HG02840 (cell line): Measurements from ENCODE around the gene MSI1.
"Not testable (repeated sequence)": the region's sequence is repeated elsewhere in the genome, so short reads cannot be mapped to it uniquely, and the experiment has no call there.

Experiments
- ATAC-seq: cut with Tn5 transposase; IDR thresholded peaks from one replicate; pipeline ENCODE4 v1.9.1; 2021; ENCODE audit warnings: mild to moderate bottlenecking, moderate library complexity, moderate number of reproducible peaks; ENCODE audit not compliant: unreplicated experiment, low FRiP score

Gene MSI1

DNA sequence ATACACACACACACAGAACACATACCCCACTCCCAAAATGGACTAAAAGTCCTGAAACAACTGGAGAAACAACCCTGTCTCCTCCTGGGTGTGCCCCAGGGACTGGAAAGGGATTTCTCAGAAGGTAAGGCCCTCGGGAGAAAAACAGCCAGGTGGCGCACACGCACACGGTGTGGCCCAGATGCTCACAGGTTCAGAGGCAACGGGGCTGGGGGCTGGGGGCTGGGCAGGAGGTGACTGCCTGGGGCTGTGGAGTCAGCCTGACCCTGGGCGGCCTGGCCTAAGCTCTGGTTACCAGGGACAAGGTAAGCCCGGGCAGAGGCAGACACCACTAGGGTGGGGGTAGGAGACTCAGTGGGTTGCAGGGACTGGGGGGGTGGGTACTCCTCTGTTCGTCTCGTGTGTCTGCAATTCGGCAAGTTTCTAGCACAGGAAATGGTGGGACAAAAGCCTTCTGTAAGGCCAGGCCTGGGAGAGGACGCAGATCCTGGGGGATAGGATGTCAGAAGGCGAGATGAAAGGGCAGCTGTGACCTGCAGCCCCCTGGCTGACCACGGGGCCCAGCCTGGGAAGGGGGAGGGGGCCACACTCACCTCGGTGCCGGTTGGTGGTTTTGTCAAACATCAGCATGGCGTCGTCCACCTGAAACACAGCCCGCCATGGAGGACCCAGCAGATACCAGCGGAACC, 10.4 kb downstream of the MSI1 start:
- no peak for ATAC-seq

DNA sequence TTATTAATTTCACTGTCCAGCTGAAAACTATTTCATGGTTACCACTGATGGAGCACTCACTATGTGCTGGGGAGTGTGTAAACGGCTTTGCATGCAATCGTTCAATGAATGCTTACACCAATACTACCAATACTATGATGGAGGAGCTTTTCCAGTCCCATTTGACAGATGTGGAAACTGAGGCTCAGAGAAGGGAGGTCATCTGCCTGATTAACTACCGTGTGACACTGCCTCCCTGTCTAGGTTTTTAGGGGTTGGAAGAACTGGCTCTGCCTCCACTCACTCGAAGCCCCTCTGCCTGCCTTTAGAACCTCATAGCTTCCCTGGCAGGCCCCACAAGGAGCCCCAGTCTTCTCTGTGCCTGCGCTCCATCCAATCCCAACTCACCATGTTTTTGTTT, 11.9 kb downstream of the MSI1 start:
- ATAC-seq: no peak

DNA sequence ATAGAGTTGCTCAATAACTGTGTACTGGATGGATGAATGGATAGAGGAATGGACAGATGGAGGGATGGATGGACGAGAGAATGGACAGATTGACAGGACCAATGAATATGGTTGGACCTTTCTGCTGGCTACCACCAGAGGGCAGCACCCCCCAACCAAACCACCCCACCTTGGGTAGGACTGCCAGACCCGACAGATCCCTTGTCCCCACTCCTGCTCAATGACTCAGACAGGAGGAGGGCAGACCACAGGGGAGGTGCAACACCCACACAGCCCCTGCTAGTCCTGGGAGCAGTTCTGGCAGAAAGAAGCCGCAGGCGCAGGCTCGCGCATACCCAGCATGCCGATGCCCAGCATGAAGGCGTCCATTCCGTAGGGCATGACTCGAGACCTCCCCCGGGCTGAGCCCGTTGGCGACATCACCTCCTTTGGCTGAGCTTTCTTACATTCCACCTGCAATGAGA, 12.4 kb downstream of the MSI1 start:
- ATAC-seq: no peak

DNA sequence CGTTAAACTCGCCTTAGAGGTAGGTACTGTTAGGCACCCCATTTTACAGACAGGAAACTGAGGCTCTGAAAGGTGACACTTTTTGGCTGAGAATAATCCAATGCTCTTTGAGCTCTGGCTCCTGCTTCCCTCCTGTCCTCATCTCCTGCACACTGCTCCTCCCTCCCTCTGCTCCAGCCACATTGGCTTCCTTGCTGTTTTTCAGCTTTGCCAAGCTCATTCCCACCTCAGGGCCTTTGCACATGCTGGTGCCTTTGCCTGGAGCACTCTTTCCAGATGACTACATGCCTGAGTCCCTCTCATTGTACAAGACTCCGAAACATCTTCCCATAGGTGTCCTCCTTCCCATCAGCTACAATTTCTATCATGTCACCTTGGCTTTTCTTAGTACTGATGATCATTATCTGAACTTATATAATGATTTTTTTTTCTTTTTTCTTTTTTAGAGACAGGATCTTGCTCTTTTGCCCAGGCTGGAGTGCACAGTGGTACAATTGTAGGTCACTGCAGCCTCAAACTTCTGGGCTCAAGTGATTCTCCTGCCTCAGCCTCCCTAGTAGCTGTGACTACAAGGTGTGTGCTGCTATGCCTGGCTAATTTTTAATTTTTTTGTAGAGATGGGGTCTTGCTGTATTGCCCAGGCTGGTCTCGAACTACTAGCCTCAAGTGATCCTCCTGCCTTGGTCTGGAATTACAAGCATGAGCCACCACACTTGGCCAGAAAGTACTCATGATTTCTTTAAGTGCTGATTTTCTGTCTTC, 15.2 kb downstream of the MSI1 start:
- no peak for ATAC-seq

DNA sequence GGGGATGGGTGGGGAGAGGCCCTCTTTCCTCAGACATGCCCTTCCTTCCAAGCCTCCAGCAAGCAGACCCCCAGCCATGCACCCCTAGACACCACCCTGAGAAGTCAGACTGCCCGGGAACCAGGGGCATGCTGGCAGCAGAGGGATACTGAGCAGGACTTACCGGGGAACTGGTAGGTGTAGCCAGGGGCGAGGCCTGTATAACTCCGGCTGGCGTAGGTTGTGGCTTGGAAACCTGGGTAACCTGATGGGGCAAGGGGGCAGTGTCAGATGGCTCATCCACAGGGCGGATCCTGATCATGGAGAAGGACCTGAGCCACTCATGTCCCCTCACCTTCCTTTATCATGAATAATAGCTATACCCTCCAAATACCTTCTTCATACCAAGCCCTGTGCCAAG, 15.8 kb downstream of the MSI1 start:
- no peak for ATAC-seq

DNA sequence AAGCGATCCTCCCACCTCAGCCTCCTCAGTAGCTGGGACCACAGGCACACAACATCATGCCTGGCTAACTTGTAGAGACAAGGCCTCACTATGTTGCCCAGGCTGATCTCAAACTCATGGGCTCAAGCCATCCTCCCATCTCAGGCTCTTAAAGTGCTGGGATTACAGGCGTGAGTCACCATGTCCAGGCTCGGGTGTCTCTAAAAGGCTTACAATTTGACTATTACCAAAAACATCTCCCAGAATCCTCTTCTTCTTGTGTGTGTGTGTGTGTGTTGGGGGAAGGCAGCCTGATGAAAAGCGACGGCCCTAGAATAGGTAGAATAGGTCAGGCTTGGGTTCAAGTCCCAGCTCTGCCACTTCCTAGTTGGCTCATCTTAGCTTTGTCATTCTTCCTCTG, 16.8 kb downstream of the MSI1 start:
- no peak for ATAC-seq

DNA sequence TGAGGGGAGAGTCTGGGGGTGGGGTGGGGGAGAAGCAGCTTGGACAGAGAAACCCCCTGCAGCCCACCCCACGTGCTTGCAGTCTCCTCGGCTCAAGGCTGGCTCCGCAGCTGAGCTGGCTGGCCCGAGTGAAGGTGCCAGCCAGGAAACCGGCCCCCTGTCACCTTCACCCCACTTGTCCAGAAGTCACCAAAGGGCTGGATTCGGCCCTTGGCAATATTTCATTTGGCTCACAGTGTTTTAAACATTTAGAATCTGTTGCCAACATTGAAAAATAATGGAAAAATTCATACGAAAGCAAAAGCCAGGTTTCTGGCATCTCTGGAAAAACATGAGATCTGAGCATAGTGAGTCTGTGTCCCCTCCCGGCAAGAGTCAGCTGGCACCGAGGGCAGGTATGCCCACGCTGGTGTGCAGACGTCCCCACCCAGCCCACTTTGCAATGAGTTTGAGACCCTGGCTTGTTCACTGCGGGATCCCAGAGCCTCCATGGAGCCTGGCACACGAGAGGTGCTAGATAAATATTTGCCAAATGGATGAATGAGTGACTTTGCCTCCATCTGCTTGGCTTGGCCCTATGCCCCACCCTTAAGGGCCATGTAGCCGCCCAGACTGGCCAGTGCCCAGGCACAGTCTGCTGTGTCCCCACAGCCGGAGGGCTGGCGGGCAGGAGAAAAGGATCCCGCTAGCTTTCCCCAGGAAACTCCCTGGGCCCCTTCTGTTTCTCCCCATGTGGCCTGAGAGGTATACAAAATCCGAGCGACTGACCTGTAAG, 18.2 kb downstream of the MSI1 start:
- ATAC-seq: no peak

DNA sequence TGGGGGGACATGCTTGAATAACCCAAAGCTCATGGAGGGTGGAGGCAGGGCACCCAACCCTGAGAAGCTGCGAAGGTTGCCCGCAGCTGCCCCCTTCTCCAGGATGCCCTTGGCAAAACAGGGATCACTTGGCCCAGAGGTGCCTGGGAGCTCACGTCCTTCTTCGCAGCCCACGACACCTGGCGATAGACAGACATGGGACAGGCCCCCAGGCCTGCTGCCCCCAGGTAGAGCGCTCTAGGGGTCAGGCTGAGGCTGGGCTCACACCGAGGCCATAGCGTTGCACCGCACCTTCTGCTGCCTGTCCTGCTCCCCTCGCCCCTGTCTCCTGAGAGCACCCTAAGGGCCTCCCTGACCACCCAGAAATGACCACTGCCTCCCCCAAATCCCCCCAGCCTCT, 21.2 kb downstream of the MSI1 start:
- no peak for ATAC-seq

DNA sequence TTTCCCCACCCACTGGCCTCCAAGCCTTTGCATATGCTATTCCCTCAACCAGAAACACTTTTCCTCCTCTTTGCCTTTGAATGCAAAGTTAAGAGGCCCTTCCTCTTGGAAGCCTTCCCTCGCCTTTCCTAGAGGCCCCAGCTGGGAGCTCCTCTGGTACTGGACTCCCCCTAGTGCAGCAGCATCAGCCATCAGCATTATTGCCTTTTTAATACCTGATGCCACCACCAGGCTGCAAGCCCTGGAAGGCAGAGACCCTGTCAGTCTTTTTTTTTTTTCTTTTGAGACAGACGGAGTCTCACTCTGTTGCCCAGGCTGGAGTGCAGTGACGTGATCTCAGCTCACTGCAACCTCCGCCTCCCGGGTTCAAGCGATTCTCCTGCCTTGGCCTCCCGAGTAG, 22.3 kb downstream of the MSI1 start:
- ATAC-seq: no peak

DNA sequence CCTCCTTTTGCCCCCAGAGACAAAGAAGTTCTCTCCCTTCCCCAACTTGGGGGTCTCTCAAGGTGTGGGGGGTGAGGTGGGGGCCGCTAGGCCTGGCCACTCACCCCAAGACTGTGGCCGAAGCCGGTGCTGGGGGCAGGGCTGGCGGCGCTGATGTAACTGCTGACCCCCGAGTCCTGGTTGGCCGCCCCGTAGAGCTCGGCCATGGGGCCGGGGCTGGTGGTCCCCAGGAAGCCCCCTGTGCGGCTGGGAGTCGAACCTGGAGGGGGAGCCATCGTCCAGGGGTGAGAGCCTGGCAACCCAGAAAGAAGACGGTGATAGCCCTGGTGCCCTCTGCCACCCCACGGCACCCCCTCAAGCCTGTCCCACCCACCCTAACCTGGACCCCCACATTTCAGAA, 22.9 kb downstream of the MSI1 start:
- no peak for ATAC-seq

DNA sequence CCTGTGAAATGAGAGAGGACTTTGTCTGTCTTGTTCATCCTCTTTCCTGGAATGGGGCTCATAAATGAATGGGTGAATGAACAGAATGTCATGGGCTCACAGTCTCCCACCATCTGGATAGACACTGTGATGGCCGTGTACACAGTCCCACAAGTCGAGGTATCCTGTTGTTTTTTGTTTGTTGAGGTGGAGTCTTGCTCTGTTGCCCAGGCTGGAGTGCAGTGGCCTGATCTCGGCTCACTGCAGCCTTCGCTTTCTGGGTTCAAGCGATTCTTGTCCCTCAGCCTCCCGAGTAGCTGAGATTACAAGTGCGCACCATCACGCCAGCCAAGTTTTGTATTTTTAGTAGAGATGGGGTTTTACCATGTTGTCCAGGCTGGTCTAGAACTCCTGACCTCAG, 25.3 kb downstream of the MSI1 start:
- ATAC-seq: no peak

DNA sequence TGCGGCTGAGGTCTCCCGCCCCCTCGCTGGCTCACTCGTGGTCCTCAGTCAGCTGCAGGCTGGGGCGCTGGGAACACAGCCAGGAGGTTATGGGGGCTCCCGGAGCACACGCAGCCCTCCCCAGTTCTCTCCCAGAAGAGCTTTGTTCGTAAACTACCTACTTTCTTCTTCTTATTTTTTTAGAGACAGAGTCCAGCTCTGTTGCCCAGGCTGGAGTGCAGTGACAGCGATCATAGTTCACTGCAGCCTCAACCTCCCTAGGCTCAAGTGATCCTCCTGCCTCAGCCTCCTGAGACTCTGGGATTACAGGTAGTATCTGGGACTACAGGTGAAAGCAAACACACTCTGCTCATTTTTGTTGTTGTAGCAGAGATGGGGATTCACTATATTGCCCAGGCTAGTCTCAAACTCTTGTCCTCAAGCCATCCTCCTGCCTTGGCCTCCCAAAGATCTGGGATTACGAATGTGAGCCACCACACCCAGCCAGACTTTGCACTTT, 25.9 kb downstream of the MSI1 start:
- no peak for ATAC-seq

DNA sequence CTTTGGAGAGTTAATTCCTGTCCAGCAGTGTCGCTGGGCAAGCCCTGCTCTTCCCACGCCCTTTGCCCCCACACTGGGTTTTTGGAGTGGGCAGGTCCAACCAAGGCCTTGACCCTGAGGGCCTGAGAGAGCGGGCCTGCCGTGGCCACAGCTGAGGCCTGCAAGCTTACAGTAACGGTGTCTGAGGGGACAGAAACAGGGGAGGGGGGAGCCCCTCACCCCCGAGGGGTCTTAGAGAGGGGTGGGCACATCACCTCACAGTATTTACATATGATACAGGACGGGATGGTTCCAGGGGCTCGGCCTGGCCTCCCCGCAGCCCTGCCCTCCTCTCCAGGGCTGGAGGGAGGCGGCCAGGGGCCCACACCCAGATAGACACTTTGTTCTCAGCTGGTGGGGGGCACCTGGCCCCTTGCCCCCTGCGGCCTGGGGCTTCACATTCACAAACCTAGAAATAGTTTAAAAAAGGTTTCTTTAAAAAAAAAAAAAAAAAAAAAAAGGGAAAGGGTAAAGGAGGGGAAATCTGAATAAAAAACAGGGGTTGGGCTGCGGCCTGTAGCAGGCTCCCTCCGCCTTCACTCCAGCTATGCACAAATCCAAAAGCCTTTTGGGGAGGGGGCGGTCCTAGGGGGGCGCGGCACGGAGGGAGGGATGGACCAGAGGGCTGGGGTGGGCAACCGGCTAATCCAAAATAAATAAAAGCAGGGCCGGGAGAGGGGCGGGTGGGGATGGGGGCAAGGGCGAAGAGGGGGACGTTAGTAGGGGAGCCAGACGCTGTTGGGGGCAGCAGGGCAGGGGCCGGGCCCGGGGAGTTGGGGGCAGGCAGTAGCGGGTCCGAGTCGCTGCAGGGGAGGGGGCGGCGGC, 26.6 kb downstream of the MSI1 start:
- no peak for ATAC-seq

DNA sequence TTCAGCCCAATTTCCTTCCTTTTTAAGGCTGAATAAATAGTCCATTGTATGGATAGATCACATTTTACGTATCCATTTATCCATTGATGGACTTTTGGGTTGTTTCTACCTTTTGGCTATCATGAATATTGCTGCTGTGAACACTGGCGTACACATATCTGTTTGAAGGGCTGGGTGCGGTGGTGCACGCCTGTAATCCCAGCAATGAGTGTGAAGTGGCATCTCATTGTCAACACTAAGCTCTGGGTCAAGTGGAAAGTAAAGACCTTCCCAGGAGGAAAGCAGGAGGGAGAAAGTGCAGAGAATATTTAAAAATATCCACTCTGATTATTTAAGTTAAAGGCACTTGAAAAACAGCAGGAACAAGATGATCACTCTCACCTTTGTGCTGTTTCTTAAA, 29.7 kb downstream of the MSI1 start:
- ATAC-seq: no peak

DNA sequence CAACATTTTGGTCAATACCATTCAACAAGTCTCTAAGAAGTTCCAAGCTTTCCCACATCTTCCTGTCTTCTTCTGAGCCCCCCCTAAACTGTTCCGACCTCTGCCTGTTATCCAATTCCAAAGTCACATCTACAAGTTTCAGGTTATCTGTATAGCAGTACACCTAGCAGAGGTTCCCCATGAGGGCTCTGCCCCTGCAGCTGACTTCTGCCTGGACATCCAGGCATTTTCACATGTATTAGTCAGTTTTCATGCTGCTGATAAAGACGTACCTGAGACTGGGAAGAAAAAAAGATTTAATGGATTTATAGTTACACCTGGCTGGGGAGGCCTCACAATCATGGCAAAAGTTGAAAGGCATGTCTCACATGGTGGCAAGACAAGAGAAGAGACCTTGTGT, 31.2 kb downstream of the MSI1 start:
- no peak for ATAC-seq

DNA sequence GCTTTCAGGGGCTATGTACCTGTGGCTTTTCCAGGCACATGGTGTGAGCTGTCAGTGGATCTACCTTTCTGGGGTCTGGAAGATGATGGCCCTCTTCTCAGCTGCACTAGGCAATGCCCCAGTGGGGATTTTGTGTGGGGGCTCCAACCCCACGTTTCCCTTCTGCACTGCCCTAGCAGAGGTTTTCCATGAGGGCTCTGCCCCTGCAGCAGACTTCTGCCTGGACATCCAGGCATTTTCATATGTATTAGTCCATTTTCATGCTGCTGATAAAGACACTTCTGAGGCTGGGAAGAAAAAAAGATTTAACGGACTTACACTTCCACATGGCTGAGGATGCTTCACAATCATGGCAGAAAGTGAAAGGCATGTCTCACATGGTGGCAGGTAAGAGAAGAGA, 32.6 kb downstream of the MSI1 start:
- ATAC-seq: not testable (repeated sequence)

DNA sequence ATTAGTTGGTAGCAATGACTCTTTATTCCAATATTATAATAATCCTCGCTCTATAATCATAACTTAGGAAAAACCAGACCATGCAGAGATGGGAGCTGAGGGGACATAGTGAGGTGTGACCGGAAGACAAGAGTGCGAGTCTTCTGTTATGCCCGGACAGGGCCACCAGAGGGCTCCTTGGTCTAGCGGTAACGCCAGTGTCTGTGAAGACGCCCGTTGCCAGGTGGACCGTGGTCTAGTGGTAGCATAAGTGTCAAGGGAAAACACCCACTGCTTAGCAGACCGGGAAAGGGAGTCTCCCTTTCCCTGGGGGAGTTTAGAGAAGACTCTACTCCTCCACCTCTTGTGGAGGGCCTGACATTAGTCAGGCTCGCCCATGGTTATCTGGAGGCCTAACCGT, 33.5 kb downstream of the MSI1 start:
- ATAC-seq: not testable (repeated sequence)

DNA sequence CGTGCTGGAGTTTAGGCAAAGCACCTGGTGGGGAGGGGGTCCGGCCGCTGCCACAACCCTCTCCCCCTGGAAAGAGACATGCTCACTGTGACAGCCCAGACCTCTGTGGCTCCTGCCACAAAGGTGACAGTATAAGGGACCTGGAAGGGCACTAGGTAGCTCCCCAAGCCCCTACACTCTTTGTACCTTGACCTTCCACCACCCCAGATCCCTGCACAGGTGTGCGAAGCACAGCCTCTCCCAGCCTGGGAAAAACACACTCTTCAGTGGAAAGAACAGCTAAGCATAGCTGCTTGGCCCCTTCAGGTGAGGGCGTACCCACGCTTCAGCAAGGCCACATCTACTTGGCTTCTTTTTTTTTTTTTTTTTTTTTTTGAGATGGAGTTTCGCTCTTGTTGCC, 36.4 kb downstream of the MSI1 start:
- ATAC-seq: no peak

DNA sequence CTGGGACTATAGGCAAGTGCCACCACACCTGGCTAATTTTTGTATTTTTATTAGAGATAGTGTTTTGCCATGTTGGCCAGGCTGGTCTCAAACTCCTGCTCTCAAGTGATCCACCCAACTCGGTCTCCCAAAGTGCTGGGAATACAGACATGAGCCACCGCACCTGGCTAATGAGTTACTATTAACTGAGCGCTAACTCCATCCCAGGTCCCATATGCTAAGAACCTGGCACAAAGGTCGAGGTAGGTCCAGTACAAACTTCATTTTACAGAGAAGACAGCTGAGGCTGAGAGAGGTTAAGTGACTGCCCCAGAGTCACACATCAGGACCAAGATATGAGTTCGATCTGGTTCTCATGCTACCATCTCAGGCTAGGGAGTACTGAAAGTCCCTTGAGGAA, 36.9 kb downstream of the MSI1 start:
- ATAC-seq: no peak

DNA sequence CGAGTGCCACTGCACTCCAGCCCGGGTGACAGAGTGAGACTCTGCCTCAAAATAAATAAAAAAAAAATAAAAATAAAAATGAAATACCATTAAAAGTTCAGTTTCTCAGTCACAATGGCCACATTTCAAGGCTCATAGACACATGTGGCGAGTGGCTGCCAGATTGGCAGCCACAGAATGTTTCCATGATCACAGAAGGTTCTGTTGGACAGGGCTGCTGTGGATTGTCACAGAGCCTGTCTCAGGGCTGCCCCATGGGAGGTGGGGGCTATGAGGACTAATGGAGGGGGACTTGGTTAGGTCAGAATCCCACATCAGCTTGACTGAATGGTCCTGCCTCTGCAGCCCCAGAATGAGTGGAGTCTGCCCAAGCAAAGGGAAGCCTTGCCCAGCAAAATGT, 37.6 kb downstream of the MSI1 start:
- ATAC-seq: no peak
